Fibroblast of mammary gland (primary cell): ENCODE measurements around the gene SH2D3C.

Experiments
- DNase-seq: peaks from one replicate; pipeline ENCODE4 v3.0.0-alpha.2; 2010; ENCODE audit warnings: low read depth
- H3K4me3 ChIP-seq: 2 replicates; pipeline ENCODE4 v1.5.1; 2011; ENCODE audit warnings: low read depth, mild to moderate bottlenecking, low read length, moderate library complexity; ENCODE audit not compliant: control insufficient read depth
- TF ChIP-seq, protein P1 (sequence below): conservative IDR thresholded peaks from 2 replicates; pipeline ENCODE4 v1.5.1; 2011; ENCODE audit warnings: low read depth, low read length, inconsistent platforms; ENCODE audit not compliant: control insufficient read depth, insufficient read depth

SH2D3C gene

GRCh38 chr9:127812936-127813675, 34.6 kb upstream of the SH2D3C start:
- H3K4me3 ChIP-seq: no peak overlapping the region
- DNase-seq: no peak
- TF ChIP-seq, protein P1, sequence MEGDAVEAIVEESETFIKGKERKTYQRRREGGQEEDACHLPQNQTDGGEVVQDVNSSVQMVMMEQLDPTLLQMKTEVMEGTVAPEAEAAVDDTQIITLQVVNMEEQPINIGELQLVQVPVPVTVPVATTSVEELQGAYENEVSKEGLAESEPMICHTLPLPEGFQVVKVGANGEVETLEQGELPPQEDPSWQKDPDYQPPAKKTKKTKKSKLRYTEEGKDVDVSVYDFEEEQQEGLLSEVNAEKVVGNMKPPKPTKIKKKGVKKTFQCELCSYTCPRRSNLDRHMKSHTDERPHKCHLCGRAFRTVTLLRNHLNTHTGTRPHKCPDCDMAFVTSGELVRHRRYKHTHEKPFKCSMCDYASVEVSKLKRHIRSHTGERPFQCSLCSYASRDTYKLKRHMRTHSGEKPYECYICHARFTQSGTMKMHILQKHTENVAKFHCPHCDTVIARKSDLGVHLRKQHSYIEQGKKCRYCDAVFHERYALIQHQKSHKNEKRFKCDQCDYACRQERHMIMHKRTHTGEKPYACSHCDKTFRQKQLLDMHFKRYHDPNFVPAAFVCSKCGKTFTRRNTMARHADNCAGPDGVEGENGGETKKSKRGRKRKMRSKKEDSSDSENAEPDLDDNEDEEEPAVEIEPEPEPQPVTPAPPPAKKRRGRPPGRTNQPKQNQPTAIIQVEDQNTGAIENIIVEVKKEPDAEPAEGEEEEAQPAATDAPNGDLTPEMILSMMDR: no peak

DNA sequence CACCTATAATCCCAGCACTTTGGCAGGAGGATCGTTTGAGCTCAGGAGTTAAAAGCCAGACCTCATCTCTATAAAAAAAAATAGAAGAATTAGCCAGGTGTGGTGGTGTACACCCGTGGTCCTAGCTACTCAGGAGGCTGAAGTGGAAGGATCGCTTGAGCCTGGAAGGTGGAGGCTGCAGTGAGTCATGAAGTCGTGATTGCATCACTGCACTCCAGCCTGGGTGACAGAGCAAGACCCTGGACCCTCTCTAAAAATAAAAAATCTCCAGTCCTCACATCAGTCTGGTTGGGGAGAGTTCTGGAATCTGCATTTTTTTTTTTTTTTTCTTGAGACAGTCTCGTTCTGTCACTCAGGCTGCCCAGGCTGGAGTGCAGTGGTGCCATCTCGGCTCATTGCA, 33.5 kb upstream of the SH2D3C start:
- TF ChIP-seq, protein P1: no peak

DNA sequence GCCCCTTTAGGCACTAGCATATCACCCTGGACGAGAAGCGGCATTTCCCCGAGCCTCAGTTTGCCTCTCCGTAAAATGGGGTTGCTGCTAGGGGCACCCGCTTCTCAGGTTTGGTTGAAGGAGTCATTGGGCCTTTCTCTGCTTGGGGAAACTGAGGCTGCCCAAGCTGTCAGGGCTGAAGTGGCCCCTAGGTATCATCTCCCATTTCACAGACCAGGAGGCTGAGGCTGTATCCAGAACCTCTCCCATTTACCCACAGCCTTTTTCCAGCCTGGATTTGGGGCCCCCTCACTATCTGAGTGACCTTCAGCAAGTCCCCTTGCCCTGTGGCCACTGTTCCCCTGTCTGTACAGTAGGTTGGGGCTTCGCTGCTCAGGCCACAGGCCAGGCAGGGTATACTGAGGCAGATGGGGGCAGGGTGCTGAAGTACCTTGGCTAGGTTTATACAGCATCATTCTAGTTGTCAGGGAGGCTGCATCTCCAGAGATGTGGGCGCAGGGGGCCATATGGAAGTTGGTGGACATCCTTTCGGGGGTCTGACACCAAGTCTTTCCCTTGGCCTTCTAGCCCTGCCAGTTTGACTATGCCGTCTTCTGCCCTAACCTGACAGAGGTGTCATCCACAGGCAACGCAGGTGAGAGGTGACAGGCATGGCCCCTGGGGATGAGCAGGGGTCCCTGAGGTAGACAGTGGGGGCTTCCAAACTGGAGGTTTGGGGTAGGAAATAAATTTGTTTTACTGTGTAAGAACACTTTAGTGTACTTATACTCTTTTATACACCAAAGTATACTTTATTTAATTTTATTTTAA, 32.1 kb upstream of the SH2D3C start:
- DNase-seq: no peak
- H3K4me3 ChIP-seq: no peak overlapping the region
- TF ChIP-seq, protein P1: no peak

More for the DNA sequence above, 33.5 kb upstream of the SH2D3C start:
- DNase-seq: no peak
- H3K4me3 ChIP-seq: no peak overlapping the region

DNA sequence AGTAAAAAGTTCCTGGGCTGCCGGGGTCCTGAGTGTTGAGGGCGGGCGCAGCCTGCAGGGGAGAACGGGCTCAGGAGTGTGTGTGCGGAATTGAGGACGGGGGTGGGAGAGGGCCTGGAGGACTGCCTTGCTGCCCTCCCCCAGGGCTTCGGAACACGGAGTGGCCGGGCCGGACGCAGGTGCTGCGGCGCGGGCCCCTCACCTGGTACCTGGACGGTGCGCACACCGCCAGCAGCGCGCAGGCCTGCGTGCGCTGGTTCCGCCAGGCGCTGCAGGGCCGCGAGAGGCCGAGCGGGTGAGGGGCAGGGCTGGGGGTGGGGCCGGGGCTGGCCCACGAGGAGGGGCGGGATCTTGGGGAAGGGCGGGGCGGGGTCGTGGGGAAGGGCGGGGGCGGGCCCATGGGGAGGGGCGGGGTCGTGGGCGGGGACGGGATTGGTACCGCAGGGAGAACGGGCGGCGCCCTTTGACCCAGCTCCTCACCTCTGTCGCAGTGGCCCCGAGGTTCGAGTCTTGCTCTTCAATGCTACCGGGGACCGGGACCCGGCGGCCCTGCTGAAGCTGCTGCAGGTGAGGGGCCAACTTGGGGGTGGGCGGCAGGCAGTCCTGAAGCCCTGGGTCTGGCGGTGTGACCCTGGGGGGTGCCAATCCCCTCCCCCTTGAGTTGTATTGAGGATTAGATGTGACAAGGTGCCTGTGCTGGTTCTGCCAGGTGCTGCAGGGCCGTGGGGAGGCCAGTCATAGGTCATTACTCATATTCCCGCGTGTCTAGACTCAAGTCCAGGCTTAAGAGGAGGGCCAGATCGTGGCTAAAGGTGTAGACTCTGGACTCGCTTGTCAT, 31.3 kb upstream of the SH2D3C start:
- TF ChIP-seq, protein P1: no peak
- H3K4me3 ChIP-seq: no peak overlapping the region
- DNase-seq: no peak

GRCh38 chr9:127809002-127809539, 30.6 kb upstream of the SH2D3C start:
- TF ChIP-seq, protein P1: no peak
- H3K4me3 ChIP-seq: no peak overlapping the region
- no peak for DNase-seq

- H3K4me3 ChIP-seq: no peak overlapping the region
- no peak for DNase-seq
- TF ChIP-seq, protein P1: no peak
Measured at GRCh38 chr9:127808347-127809001, 30.0 kb upstream of the SH2D3C start.
